ENCODE data around the gene PRKRA. TPM values are rescaled to one million over a fixed set of nuclear protein-coding genes. Genes with fewer than 3 reads are reported as not detected.
A peak's percentile ranks its signal among the peaks of the same experiment; 100 is the strongest.

Gene PRKRA
- 10 to 100 TPM; 37.4 to 38.2 TPM for total RNA-seq

DNA sequence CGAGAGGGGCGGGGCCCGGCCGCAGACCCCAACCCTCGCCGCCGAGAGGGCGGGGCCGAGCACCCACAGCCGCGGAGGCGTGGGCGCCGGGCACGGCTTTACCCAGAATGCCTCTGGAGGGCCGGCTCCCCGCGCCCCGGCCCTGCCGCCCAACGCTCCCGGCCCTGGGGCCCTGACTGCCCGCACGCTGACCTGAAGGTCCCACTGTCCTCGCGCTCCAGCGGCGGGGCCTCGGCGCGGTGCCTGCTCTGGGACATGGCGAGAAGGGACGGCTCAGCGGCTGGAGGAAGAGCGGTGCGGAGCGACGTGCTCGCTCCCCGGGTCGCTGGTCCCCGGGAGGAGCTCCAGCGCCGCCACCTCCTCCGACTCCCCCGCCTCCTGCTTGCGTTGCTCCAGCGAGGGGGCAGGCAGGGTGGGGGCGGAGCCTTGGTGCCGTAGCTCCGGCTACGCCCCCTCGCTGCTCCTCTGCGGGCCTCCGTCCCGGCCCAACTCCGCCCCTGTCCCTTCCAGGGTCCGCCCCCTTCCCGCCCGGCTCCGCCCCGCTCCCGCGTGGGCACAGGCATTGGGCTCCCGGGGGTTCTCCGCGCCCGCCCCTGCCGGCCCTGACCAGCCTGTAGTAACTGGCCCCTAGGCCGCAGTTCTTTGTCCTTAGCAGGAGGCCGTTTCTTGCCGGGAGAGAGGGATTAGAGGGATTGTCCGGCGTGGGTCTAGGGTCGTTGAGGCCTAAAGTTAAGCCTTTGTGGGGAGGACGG is at the start of gene PRKRA, which contains the start of gene PJVK:
Gene PRKRA, minus strand, starts transcription at position 402 of the 752 bp plus-strand sequence. Its CDS starts 145 bp downstream, at position 257.
Gene PJVK, plus strand, starts transcription at position 605 of the 752 bp plus-strand sequence. CDS start 2,032 bp downstream, outside the sequence.
- Mint-ChIP-seq H3K27me3 (peaks cover 2% of the 10 kb centered on the region), H3K9me3 (no peaks in the 10 kb centered on the region), H3K4me1 (peaks cover 33% of the 10 kb centered on the region), H3K4me3 (peak within 1 kb of the TSS; percentile 86), H3K36me3 (ENCODE audit: low read depth) (peaks cover 18% of the 10 kb centered on the region), H3K27ac (peak within 1 kb of the TSS; percentile 94)
- peak; percentile 96 for DNase-seq
- POLR2A ChIA-PET: interaction anchor here (0.7 to 1.3 kb wide), 4 partner anchors 18 to 336 kb away, joined by 3 to 5 read pairs (median 4); no protein-coding TSS in a partner anchor
- CTCF ChIA-PET: interaction anchor here (0.7 to 1.7 kb wide), 6 partner anchors 18 to 339 kb away, joined by 3 to 11 read pairs (median 4); partner anchors contain the start of gene RBM45

DNA sequence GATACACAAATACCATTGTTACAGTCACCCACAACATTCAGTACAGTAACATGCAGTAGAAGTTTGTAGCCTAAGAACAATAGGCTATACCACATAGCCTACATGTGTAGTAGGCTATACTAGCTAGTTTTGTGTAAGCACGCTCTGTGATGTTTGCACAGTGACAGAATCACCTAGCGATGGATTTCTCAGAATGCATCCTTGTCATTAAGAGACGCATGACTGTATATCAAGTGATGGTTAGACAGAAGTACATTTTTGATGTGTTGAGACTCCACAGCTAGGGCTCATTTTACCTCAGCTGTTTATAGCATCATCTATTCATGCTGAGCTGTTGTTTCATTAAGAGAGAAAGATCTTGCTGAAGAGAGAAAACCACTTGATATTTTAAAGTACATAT is 48.7 kb upstream of the PRKRA start:
- CTCF ChIA-PET: interaction anchor here (1.3 kb wide), 1 partner anchor 18 kb away, joined by 4 read pairs; no protein-coding TSS in a partner anchor
- POLR2A ChIA-PET: no interaction called here

DNA sequence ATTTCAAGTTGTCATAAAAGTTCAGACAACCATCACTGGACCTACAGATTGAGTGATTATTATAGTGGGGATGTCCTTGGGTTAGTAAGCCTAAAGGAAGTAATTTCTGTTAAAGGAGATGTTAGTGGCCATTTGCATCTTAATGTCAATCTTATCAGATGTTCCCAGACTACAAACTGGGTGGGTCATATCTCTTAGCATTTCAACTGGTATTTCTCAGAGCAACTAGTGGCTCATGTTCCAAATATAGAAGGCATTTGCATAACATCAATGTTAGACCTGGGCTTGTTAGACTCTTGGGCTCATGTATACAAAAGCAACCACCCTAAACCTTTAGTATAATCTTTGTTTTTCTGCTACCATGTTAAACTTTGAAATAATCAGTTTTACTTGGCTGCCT is 47.2 kb upstream of the PRKRA start:
- Mint-ChIP-seq H3K27me3 (no peaks in the 10 kb centered on the region), H3K9me3 (no peaks in the 10 kb centered on the region), H3K4me1 (peaks cover 9% of the 10 kb centered on the region), H3K36me3 (ENCODE audit: low read depth) (peaks cover 63% of the 10 kb centered on the region), H3K4me3 (no peak overlapping the region), H3K27ac (no peak overlapping the region)
- DNase-seq: no peak
- POLR2A ChIA-PET: no interaction called here
- CTCF ChIA-PET: no interaction called here

More for the DNA sequence above, 48.7 kb upstream of the PRKRA start:
- no peaks in the 10 kb centered on the region for H3K27me3 Mint-ChIP-seq
- H3K36me3 Mint-ChIP-seq (ENCODE audit: low read depth): peaks cover 54% of the 10 kb centered on the region
- peaks cover 9% of the 10 kb centered on the region for H3K4me1 Mint-ChIP-seq
- no peak overlapping the region for H3K4me3 Mint-ChIP-seq
- H3K27ac Mint-ChIP-seq: no peak overlapping the region
- DNase-seq: no peak
- H3K9me3 Mint-ChIP-seq: no peaks in the 10 kb centered on the region

DNA sequence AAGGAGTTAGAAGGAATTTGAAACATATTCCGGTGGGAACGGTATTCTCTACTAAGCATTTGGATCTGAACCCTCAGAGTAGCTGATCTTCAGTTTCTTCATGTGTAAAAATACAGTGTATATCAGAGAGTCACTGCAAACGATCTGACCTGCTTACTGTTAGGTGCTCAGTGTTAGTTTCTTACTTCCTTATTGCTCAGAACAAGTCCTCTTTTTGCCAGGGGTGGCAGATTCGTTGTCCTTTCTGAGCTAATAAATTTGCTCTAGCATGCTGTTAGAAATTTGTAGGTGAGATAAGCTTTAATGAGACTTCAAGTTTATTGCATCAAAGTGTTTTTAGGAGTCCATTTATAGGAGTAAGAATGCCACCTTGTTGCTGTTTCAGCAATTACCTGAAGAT is 45.1 kb upstream of the PRKRA start:
- H3K27me3 Mint-ChIP-seq: no peaks in the 10 kb centered on the region

DNA sequence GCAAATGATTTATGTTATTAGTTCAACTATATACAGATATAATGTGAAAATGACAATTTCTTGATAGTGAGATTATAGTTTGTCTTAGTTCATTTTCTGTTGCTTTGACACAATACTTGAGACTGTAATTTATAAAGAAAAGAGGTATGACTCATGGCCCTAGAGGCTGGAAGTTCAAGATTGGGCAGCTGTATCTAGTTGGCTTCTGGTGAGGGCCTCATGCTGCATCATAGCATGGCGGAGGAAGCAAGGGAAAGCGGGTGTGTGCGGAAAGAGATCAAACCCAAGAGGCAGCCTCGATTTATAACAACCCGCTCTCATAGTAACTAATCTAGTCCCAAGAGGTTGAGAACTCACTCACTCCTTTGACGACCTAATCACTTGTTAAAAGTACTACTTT is 40.6 kb upstream of the PRKRA start:
- Mint-ChIP-seq H3K27ac (no peak overlapping the region), H3K4me1 (peaks cover 17% of the 10 kb centered on the region), H3K36me3 (ENCODE audit: low read depth) (peaks cover 70% of the 10 kb centered on the region), H3K9me3 (no peaks in the 10 kb centered on the region), H3K27me3 (no peaks in the 10 kb centered on the region), H3K4me3 (no peak overlapping the region)
- CTCF ChIA-PET: interaction anchor here (1.5 to 1.6 kb wide), 2 partner anchors 9 to 15 kb away, joined by 3 to 4 read pairs; no protein-coding TSS in a partner anchor
- no peak for DNase-seq
- POLR2A ChIA-PET: no interaction called here

More for the DNA sequence above, 45.1 kb upstream of the PRKRA start:
- DNase-seq: no peak
- ChIA-PET CTCF (interaction anchor here (1.5 to 2.3 kb wide), 3 partner anchors 14 to 82 kb away, joined by 3 to 17 read pairs (median 3); partner anchors contain the start of gene PLEKHA3), POLR2A (no interaction called here)
- Mint-ChIP-seq H3K36me3 (ENCODE audit: low read depth) (peaks cover 59% of the 10 kb centered on the region), H3K4me3 (no peak overlapping the region), H3K27ac (no peak overlapping the region), H3K4me1 (peaks cover 13% of the 10 kb centered on the region), H3K9me3 (no peaks in the 10 kb centered on the region)

DNA sequence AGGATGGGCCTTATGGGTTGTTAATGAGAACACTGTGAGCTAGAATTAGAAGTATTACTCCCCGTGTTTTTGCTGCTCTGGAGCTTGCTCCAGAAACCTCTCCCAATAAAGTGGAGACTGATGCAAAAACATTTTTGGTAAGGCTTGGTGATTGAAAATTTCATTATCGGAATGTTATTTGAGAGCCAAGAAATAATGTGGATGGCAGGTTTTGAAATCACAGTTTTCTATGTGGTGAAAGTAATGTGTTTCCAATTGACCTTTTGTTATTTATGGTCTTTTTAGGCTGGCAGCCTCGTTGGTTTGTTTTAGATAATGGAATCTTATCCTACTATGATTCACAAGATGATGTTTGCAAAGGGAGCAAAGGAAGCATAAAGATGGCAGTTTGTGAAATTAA is 34.4 kb upstream of the PRKRA start:
- H3K4me1 Mint-ChIP-seq: peaks cover 28% of the 10 kb centered on the region
- no peaks in the 10 kb centered on the region for H3K27me3 Mint-ChIP-seq
- no peak overlapping the region for H3K27ac Mint-ChIP-seq
- H3K36me3 Mint-ChIP-seq (ENCODE audit: low read depth): peaks cover 49% of the 10 kb centered on the region
- POLR2A ChIA-PET: no interaction called here
- no peak for DNase-seq
- H3K4me3 Mint-ChIP-seq: no peak overlapping the region
- CTCF ChIA-PET: no interaction called here
- H3K9me3 Mint-ChIP-seq: no peaks in the 10 kb centered on the region

DNA sequence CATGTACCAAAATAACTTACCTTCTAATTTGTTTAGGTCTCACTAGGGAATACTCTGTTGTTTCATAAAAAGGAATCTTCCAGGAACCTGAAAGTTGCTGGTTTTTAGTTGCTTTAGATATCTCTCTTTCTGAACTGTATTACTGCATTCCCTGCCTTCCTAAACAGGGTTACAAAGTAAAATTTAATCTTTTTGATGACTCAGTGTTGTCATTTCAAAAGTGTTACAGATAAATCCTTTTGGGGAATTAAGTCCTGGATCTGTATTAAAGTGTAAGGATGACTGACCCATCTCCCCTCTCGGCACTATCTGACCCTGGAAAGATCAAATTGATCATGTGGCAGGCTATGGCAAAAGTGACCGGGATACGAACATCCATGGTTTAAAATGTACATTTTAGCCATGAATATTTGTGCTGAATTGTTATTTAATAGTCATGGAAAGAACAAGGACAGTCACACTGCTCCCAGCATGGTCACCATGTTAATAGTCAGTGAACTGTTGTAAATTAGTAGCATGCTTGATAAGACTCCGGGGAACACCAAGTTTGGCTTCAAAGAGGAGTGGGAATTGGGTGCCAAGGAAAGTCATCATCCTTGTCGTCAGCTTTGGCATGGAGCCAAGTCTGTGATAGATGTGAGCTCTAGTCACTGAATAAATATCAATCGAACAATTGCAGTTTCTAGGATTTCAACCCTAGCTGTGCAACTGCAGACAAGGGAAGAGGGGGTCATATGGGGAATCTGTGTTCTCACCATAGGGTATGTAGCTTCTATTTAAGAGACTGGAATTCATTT is 33.5 kb upstream of the PRKRA start:
- H3K27me3 Mint-ChIP-seq: no peaks in the 10 kb centered on the region
- no peak overlapping the region for H3K4me3 Mint-ChIP-seq
- H3K36me3 Mint-ChIP-seq (ENCODE audit: low read depth): peaks cover 40% of the 10 kb centered on the region
- H3K4me1 Mint-ChIP-seq: peaks cover 33% of the 10 kb centered on the region
- no peaks in the 10 kb centered on the region for H3K9me3 Mint-ChIP-seq
- no peak overlapping the region for H3K27ac Mint-ChIP-seq
- ChIA-PET POLR2A (no interaction called here), CTCF (interaction anchor here (0.6 kb wide), 1 partner anchor 38 kb away, joined by 3 read pairs; no protein-coding TSS in a partner anchor)
- no peak for DNase-seq

DNA sequence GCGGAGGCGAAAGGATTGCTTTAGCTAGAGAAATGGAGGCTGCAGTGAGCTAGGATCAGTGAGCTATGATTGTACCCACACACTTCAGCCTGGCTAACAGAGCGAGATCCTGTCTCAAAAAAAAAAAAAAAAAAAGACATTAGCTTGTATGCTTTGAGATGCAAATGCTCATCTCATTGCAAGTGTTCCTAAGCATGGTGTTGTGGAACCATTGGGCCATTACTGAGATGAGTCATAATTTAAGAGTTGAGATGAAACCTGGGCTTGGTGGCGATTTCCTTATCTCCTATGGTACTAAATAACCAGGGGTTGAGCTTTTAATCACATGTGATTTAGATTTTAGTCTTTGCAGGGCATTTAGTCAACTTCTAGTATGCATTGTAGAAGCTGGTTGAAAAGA is 31.5 kb upstream of the PRKRA start:
- no peak for DNase-seq
- CTCF ChIA-PET: interaction anchor here (0.8 to 3.5 kb wide), 9 partner anchors 8 to 68 kb away, joined by 3 to 17 read pairs (median 4); no protein-coding TSS in a partner anchor
- POLR2A ChIA-PET: no interaction called here
- peaks cover 26% of the 10 kb centered on the region for H3K36me3 Mint-ChIP-seq (ENCODE audit: low read depth)
- no peaks in the 10 kb centered on the region for H3K27me3 Mint-ChIP-seq
- H3K4me3 Mint-ChIP-seq: peak overlapping the region; percentile 97
- H3K9me3 Mint-ChIP-seq: no peaks in the 10 kb centered on the region
- no peak overlapping the region for H3K27ac Mint-ChIP-seq
- H3K4me1 Mint-ChIP-seq: peaks cover 40% of the 10 kb centered on the region

DNA sequence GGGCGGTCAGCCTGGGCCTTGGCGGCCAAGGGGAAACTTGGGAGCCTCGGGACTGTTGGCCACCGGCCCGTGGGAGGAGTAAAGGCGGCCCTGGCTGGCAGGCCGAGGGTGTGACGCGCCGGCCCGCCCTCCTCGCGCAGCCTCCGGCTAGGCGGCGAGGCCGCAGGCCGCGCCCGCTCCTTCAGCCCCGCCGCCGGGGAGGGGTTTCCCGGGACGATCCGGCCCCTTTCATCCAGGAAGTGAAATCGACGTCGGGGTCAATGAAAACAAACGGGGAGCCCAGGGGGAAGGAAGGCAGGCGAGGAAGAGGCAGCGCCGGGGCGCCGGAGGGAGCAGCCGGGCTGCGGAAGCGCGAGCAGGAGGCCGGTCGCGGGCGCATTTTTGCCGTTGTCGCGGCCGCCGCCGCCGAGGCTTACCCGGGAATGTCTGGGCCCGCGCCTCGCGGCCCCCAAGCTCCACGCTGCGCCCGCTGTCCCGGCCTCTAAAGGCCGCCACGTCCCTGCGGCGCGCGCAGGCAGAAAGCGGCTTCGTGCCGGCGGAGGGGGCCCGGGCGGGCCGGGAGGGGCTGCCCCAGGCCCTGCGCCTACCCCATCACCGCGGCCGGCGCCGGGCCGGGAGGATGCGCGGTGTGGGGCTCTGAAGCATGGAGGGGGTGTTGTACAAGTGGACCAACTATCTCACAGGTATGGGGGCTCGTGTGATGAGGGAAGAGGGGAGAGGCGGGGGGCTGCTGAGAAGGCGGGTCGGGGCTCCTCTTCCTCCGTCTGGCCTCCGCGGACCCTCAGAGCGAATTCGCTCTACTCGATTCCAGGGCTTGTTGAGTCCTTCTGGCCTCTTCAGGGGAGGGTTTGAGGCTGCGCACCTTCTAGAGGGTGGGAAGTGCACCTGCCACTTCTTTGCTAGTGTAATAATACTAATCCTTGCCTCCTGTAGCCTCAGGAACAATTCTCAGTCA is 29.5 kb upstream of the PRKRA start, which contains the start of gene PLEKHA3:
Gene PLEKHA3, plus strand, starts transcription at position 231 of the 955 bp plus-strand sequence. Its CDS starts 413 bp downstream, at position 644.
- no peaks in the 10 kb centered on the region for H3K9me3 Mint-ChIP-seq
- peak within 1 kb of the TSS; percentile 97 for H3K4me3 Mint-ChIP-seq
- no peaks in the 10 kb centered on the region for H3K27me3 Mint-ChIP-seq
- ChIA-PET CTCF (interaction anchor here (1.1 to 3.5 kb wide), 5 partner anchors 9 to 66 kb away, joined by 3 to 14 read pairs (median 6); no protein-coding TSS in a partner anchor), POLR2A (no interaction called here)
- peak; percentile 78 for DNase-seq
- peaks cover 11% of the 10 kb centered on the region for H3K36me3 Mint-ChIP-seq (ENCODE audit: low read depth)
- peaks cover 43% of the 10 kb centered on the region for H3K4me1 Mint-ChIP-seq
- peak within 1 kb of the TSS; percentile 100 for H3K27ac Mint-ChIP-seq

DNA sequence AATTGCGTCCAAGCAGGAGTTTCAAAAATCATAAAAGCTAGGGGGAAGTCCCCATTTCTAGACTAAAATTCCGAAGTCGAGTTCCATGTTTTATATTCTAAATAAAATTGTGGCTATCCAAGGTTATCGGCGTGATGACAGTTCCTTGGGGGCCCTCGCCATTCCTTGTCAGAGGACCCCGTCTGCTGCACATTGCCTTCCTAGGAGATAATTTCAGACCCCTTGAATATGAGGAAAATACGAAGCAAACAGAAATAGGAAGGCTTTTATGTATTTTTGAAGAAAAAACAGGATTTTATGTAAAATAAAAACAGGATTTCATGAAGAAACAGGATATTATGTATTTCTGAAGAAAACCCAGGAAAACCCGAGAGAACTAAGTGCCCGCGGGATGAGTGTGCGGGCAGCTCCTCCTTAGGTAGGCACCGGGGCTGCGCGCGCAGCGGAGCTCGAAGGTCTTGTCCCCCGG is 28.8 kb upstream of the PRKRA start:
- no peaks in the 10 kb centered on the region for H3K9me3 Mint-ChIP-seq

DNA sequence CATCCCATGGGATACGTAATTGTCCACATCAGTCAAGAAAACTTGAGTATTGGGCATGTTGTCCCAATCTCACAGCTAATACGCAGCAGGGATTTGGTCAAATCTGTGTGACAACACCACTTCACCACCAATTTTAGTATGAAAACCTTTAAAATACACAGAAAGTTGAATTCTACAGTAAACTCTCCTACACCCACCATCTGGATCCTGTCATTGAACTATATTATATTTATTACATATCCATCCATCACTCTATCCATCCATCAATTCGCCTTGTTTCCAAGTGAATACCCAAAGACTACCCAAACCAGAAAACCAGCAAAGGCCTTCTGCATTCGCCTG is 28.3 kb upstream of the PRKRA start:
- POLR2A ChIA-PET: no interaction called here
- CTCF ChIA-PET: interaction anchor here (1.3 to 1.6 kb wide), 3 partner anchors 10 to 65 kb away, joined by 3 to 7 read pairs (median 6); no protein-coding TSS in a partner anchor
- Mint-ChIP-seq H3K27me3 (no peaks in the 10 kb centered on the region), H3K27ac (peak overlapping the region; percentile 100), H3K4me3 (peak overlapping the region; percentile 97), H3K36me3 (ENCODE audit: low read depth) (peaks cover 7% of the 10 kb centered on the region), H3K4me1 (peaks cover 41% of the 10 kb centered on the region), H3K9me3 (no peaks in the 10 kb centered on the region)
- DNase-seq: no peak

More for the DNA sequence above, 28.8 kb upstream of the PRKRA start:
- POLR2A ChIA-PET: no interaction called here
- DNase-seq: no peak
- CTCF ChIA-PET: interaction anchor here (1.1 to 3.5 kb wide), 5 partner anchors 10 to 65 kb away, joined by 3 to 14 read pairs (median 6); no protein-coding TSS in a partner anchor
- Mint-ChIP-seq H3K4me3 (peak overlapping the region; percentile 97), H3K4me1 (peaks cover 43% of the 10 kb centered on the region), H3K36me3 (ENCODE audit: low read depth) (peaks cover 9% of the 10 kb centered on the region), H3K27me3 (no peaks in the 10 kb centered on the region), H3K27ac (peak overlapping the region; percentile 100)

Measured in activated CD4-positive, alpha-beta T cell treated with anti-CD3 and anti-CD28 coated beads, Interleukin-2, amount 10 ng/mL, durations not matched to agents 7 days and 5 days (primary cell).